ENCODE measurements around the gene CAPN15.
A peak's percentile ranks its signal among the peaks of the same experiment; 100 is the strongest.
"Not testable (repeated sequence)": the region's sequence is repeated elsewhere in the genome, so short reads cannot be mapped to it uniquely, and the experiment has no call there.

CAPN15 gene

DNA sequence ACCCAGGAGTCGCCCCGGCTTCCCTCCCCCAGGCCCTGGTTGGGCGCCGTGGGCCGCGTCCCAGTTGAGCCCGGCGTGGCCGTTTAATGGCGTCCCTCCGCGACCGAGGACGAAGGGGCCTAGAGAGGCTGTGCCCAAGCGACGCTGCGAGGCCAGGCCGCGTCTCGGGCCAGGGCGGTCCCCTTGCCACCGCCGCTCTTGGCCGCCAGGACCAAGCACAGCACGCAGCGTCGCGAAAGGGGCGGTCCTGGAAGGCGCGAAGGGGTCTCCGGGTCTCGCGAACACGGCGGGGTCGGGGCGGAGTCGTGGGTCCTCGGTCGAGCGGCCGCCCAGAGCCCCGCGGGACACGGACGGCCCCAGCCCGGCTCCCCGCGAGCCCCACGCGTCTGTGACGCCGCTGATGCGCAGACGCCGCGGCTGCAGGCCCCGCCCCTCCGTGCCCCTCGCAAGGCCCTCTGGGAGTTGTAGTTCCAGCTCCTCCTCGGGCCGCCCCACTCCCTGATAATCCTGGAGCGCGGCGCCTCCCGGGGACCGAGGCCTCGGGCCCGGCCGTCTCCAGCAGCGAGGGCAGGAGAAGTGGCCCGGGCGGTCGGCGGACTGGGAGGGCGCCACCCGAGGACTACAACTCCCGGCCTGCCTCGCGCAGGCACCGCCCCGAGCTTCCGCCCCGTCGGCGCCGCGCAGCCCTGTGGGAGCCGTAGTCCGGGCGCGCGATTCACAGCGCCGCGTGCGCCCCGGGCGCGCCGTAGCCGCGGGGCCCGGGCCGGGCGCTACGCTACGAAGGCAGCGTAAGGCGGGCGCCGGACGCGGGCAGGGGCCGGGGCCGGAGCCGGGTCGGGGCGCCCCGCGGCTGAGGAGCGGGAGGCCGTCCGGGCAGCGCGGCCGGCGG, at the start of gene CAPN15:
Gene CAPN15 (plus strand): TSS at position 698 of the 889 bp plus-strand sequence. CDS start 19,127 bp downstream, outside the sequence.
- peak; percentile 65 to 76 for DNase-seq (ENCODE audit: low read depth in 2 of 2, low spot score in 1 of 2)

GRCh38 chr16:478287-478686, 49.2 kb upstream of the CAPN15 start:
- DNase-seq (ENCODE audit: low read depth in 2 of 2, low spot score in 1 of 2): not testable (repeated sequence)

GRCh38 chr16:482468-483185, 44.9 kb upstream of the CAPN15 start:
- no peak for DNase-seq (ENCODE audit: low read depth in 2 of 2, low spot score in 1 of 2)

- no peak for DNase-seq (ENCODE audit: low read depth in 2 of 2, low spot score in 1 of 2)
Observed at GRCh38 chr16:483341-484075, 44.0 kb upstream of the CAPN15 start.

GRCh38 chr16:489606-490005, 37.9 kb upstream of the CAPN15 start:
- no peak for DNase-seq (ENCODE audit: low read depth in 2 of 2, low spot score in 1 of 2)

GRCh38 chr16:490768-491167, 36.7 kb upstream of the CAPN15 start:
- DNase-seq (ENCODE audit: low read depth in 2 of 2, low spot score in 1 of 2): no peak

GRCh38 chr16:491220-491919, 36.1 kb upstream of the CAPN15 start:
- DNase-seq (ENCODE audit: low read depth in 2 of 2, low spot score in 1 of 2): no peak

GRCh38 chr16:492211-492875, 35.2 kb upstream of the CAPN15 start:
- no peak for DNase-seq (ENCODE audit: low read depth in 2 of 2, low spot score in 1 of 2)

DNA sequence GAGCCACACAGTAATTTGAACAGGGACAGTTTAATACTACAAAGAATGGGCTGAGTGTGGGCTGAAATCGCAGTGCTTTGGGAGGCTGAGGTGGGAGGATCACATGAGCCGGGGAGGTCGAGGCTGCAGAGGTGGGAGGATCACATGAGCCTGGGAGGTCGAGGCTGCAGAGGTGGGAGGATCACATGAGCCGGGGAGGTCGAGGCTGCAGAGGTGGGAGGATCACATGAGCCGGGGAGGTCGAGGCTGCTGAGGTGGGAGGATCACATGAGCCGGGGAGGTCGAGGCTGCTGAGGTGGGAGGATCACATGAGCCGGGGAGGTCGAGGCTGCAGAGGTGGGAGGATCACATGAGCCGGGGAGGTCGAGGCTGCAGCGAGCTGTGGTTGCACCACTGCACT, 32.8 kb upstream of the CAPN15 start:
- DNase-seq (ENCODE audit: low read depth in 2 of 2, low spot score in 1 of 2): not testable (repeated sequence)

GRCh38 chr16:495127-495748, 32.3 kb upstream of the CAPN15 start:
- no peak for DNase-seq (ENCODE audit: low read depth in 2 of 2, low spot score in 1 of 2)

DNA sequence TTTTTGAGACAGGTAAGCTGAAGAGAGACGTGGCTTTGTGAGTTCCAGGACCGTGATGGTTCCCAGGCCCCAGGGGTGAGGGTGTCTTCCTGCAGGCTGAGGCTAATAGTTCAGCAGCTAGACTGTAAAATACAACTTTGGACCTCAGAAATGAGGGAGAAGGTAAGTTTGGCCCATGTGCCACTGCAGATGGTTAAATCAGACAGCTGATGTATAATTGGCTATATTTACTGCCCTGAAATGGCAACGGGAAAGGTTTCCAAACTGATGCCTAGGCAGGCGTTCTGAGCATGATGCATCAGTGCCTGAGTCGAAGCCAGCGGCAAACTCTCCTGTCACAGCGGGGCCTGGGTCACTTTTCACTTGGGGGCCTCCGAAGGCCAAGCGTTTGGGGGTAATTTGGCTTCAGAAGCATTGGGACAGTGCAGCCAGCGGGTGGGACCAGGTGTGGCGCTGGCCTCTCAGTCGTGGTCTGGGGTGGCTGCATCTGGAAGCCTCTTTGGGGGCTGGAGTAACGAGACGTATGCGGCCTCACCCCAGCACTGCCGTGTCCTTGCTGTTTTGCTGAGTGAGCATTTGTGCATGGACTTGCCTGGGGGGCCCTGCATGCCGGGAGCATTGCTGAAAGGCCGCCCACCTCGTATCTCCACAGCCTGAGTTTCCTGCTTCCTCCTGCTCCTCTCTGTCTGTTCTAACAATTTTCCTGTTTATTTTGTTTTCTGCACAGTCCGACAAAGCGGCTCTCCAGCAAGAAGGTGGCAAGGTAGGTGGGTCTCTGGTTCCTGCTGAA, 31.2 kb upstream of the CAPN15 start:
- DNase-seq (ENCODE audit: low read depth in 2 of 2, low spot score in 1 of 2): no peak

GRCh38 chr16:497258-497657, 30.3 kb upstream of the CAPN15 start:
- no peak for DNase-seq (ENCODE audit: low read depth in 2 of 2, low spot score in 1 of 2)

- DNase-seq (ENCODE audit: low read depth in 2 of 2, low spot score in 1 of 2): no peak
Observed at GRCh38 chr16:499924-500323, 27.6 kb upstream of the CAPN15 start.

- DNase-seq (ENCODE audit: low read depth in 2 of 2, low spot score in 1 of 2): no peak
Observed at GRCh38 chr16:500709-501108, 26.8 kb upstream of the CAPN15 start.

- no peak for DNase-seq (ENCODE audit: low read depth in 2 of 2, low spot score in 1 of 2)
Observed at GRCh38 chr16:502179-502943, 25.2 kb upstream of the CAPN15 start.

DNA sequence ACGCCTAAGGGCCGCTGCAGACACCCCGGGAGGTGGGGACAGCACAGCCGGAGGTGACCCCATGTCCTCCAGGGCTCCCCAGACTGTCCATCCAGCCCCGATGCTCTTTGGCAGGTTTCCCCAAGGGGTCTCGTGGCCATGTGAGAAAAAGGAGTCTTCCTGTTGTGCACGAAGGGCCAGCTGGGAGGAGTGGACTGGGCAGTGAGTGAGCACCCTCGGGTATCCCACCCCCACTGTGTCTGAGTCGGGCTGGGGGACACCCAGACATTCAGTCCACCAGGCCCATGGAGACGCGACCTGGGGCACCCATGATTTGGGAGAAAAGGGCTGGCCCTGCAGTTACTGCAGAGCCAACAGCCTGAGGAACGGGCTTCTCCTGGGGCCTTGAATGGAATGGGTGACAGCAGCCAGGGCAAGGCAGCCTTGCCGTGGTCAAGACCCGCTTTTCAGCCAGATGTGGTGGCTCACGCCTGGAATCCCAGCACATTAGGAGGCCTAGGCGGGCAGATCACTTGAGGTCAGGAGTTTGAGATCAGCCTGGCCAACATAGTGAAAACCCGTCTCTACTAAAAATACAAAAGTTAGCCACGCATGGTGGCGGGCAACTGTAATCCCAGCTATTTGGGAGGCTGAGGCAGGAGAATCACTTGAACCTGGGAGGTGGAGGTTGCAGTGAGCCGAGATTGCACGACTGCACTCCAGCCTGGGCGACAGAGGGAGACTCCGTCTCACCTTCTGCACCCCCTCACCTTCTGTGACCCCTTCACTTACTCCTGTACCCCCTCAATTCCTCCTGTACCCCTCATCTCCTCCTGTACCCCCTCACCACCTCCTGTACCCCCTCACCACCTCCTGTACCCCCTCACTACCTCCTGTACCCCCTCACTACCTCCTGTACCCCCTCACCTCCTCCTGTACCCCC, 24.1 kb upstream of the CAPN15 start:
- DNase-seq (ENCODE audit: low read depth in 2 of 2, low spot score in 1 of 2): no peak

- DNase-seq (ENCODE audit: low read depth in 2 of 2, low spot score in 1 of 2): no peak
Observed at GRCh38 chr16:505479-506245, 21.9 kb upstream of the CAPN15 start.

Measured in stimulated activated CD8-positive, alpha-beta memory T cell treated with anti-CD3 and anti-CD28 coated beads, Interleukin-4, amount 100 ng/mL, for 4 hours (primary cell).